Fibroblast of lung (primary cell): ENCODE measurements around the gene MAP3K6. TPM values are rescaled to one million over a fixed set of nuclear protein-coding genes. Genes with fewer than 3 reads are reported as not detected.

ENCODE experiments used
- DNase-seq, 2 donors: peaks; one replicate each; pipeline versions ENCODE4 v3.0.0 to v3.0.0-alpha.2; 2010; ENCODE audit warnings: low read depth in 2 of 2
- H2AFZ ChIP-seq: 2 replicates; pipeline ENCODE4 v1.5.1; 2012; ENCODE audit warnings: low read length, control low read depth, inconsistent platforms
- H3K27ac ChIP-seq: 2 replicates; pipeline ENCODE4 v1.5.1; 2011; ENCODE audit warnings: low read length, control low read depth; ENCODE audit not compliant: insufficient read depth
- H3K27me3 ChIP-seq: 2 replicates; pipeline ENCODE4 v1.5.1; 2011; ENCODE audit warnings: mild to moderate bottlenecking, low read length; ENCODE audit not compliant: control insufficient read depth, insufficient read depth
- H3K36me3 ChIP-seq: 2 replicates; pipeline ENCODE4 v1.5.1; 2011; ENCODE audit warnings: low read length; ENCODE audit not compliant: control insufficient read depth, insufficient read depth
- H3K4me1 ChIP-seq: 2 replicates; pipeline ENCODE4 v1.5.1; 2011; ENCODE audit warnings: low read length; ENCODE audit not compliant: control insufficient read depth, insufficient read depth; ENCODE audit errors: extremely low read depth
- H3K4me2 ChIP-seq: 2 replicates; pipeline ENCODE4 v1.5.1; 2011; ENCODE audit warnings: low read length, control low read depth; ENCODE audit not compliant: insufficient read depth; ENCODE audit errors: extremely low read depth
- H3K4me3 ChIP-seq, 4 experiments: fragments of 200-600 bp in 1 of 4; sonication (generic) in 1 of 4; replicated peaks in 1 of 4; 2 replicates each; pipeline ENCODE4 v1.5.1; 2011 to 2016; ENCODE audit warnings: low read length in 4 of 4, low read depth in 3 of 4, mild to moderate bottlenecking in 3 of 4, control low read depth in 2 of 4, inconsistent platforms in 1 of 4, mixed read lengths in 1 of 4; ENCODE audit not compliant: insufficient read depth in 1 of 4; ENCODE audit errors: control extremely low read depth in 1 of 4
- H3K79me2 ChIP-seq: 2 replicates; pipeline ENCODE4 v1.5.1; 2012; ENCODE audit warnings: mild to moderate bottlenecking, low read length, inconsistent platforms; ENCODE audit not compliant: control insufficient read depth, insufficient read depth
- H3K9ac ChIP-seq: 2 replicates; pipeline ENCODE4 v1.5.1; 2011; ENCODE audit warnings: mild to moderate bottlenecking, low read length, control low read depth; ENCODE audit not compliant: insufficient read depth
- H3K9me3 ChIP-seq: 2 replicates; pipeline ENCODE4 v1.5.1; 2012; ENCODE audit warnings: low read depth, low read length; ENCODE audit not compliant: control insufficient read depth, insufficient read depth
- H4K20me1 ChIP-seq: 2 replicates; pipeline ENCODE4 v1.5.1; 2011; ENCODE audit warnings: low read length; ENCODE audit not compliant: control insufficient read depth, insufficient read depth; ENCODE audit errors: extremely low read depth
- EZH2 ChIP-seq: IDR thresholded peaks from 2 replicates; pipeline ENCODE4 v1.5.1; 2012; ENCODE audit warnings: low read length, control low read depth, mild to moderate bottlenecking; ENCODE audit errors: missing control alignments
- polyA minus RNA-seq: library from RNA; depleted of rRNA, polyadenylated mRNA; stranded (reverse); fragments of >200 nt; gene quantifications from 2 replicates; pipeline ENCODE4 v1.2.3, GENCODE V29; 2011; ENCODE audit warnings: low replicate concordance
- polyA plus RNA-seq, 2 donors: library from polyadenylated mRNA; depleted of rRNA in 1 of 2; stranded (reverse) in 1 of 2; unstranded in 1 of 2; fragments of >200 nt; gene quantifications; 2 replicates each; pipeline ENCODE4 v1.2.1, GENCODE V29; 2011 to 2012; ENCODE audit warnings: missing spikeins in 1 of 2
- total RNA-seq: library from RNA; depleted of rRNA; stranded (reverse); fragments of >200 nt; gene quantifications from 2 replicates; pipeline ENCODE4 v1.2.1, GENCODE V29; 2014
- TF ChIP-seq, protein P1 (sequence below), 2 donors: IDR thresholded peaks in 1 of 2; conservative IDR thresholded peaks in 1 of 2; 1 replicate in 1 of 2; 2 replicates in 1 of 2; pipeline ENCODE4 v1.5.1; 2011 to 2012; ENCODE audit warnings: low read length in 2 of 2, control low read depth in 1 of 2, inconsistent platforms in 1 of 2, low read depth in 1 of 2, mild to moderate bottlenecking in 1 of 2

The MAP3K6 gene, protein sequence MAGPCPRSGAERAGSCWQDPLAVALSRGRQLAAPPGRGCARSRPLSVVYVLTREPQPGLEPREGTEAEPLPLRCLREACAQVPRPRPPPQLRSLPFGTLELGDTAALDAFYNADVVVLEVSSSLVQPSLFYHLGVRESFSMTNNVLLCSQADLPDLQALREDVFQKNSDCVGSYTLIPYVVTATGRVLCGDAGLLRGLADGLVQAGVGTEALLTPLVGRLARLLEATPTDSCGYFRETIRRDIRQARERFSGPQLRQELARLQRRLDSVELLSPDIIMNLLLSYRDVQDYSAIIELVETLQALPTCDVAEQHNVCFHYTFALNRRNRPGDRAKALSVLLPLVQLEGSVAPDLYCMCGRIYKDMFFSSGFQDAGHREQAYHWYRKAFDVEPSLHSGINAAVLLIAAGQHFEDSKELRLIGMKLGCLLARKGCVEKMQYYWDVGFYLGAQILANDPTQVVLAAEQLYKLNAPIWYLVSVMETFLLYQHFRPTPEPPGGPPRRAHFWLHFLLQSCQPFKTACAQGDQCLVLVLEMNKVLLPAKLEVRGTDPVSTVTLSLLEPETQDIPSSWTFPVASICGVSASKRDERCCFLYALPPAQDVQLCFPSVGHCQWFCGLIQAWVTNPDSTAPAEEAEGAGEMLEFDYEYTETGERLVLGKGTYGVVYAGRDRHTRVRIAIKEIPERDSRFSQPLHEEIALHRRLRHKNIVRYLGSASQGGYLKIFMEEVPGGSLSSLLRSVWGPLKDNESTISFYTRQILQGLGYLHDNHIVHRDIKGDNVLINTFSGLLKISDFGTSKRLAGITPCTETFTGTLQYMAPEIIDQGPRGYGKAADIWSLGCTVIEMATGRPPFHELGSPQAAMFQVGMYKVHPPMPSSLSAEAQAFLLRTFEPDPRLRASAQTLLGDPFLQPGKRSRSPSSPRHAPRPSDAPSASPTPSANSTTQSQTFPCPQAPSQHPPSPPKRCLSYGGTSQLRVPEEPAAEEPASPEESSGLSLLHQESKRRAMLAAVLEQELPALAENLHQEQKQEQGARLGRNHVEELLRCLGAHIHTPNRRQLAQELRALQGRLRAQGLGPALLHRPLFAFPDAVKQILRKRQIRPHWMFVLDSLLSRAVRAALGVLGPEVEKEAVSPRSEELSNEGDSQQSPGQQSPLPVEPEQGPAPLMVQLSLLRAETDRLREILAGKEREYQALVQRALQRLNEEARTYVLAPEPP (N-terminal part only)
- total RNA-seq (8.3 and 12.1 TPM in 2 replicates), polyA plus RNA-seq (9.0 and 11.5 TPM in 2 replicates), polyA minus RNA-seq (31.1 and 43.4 TPM in 2 replicates)
- polyA plus RNA-seq (2012): 25.2 and 36.2 TPM in 2 replicates

GRCh38 chr1:27366411-27367159 lies at the start of gene MAP3K6:
TSS of gene MAP3K6 (minus strand) at chr1:27366961. CDS start at chr1:27366597, 364 bp downstream.
- peak; percentile 73 to 76 for DNase-seq
- TF ChIP-seq, protein P1, sequence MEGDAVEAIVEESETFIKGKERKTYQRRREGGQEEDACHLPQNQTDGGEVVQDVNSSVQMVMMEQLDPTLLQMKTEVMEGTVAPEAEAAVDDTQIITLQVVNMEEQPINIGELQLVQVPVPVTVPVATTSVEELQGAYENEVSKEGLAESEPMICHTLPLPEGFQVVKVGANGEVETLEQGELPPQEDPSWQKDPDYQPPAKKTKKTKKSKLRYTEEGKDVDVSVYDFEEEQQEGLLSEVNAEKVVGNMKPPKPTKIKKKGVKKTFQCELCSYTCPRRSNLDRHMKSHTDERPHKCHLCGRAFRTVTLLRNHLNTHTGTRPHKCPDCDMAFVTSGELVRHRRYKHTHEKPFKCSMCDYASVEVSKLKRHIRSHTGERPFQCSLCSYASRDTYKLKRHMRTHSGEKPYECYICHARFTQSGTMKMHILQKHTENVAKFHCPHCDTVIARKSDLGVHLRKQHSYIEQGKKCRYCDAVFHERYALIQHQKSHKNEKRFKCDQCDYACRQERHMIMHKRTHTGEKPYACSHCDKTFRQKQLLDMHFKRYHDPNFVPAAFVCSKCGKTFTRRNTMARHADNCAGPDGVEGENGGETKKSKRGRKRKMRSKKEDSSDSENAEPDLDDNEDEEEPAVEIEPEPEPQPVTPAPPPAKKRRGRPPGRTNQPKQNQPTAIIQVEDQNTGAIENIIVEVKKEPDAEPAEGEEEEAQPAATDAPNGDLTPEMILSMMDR (conservative IDR thresholded peaks at IDR 0.05 in 1 of 2, IDR thresholded peaks at IDR 0.05 in 1 of 2; ENCODE audit: low read depth in 1 of 2, low read length in 2 of 2): peak in 1 of 2 donors; percentile 0
- TF ChIP-seq EZH2: no peak
- peaks cover 10% of the 10 kb centered on the region for H3K79me2 ChIP-seq
- peak within 1 kb of the TSS; percentile 83 for H2AFZ ChIP-seq
- no peaks in the 10 kb centered on the region for H4K20me1 ChIP-seq
- H3K4me1 ChIP-seq: peaks cover 11% of the 10 kb centered on the region
- peak within 1 kb of the TSS; percentile 80 for H3K4me2 ChIP-seq
- H3K27ac ChIP-seq: peak within 1 kb of the TSS; percentile 92
- H3K36me3 ChIP-seq: peaks cover 16% of the 10 kb centered on the region
- H3K9me3 ChIP-seq: no peaks in the 10 kb centered on the region
- H3K9ac ChIP-seq: peak within 1 kb of the TSS; percentile 89
- peak within 1 kb of the TSS; percentile 73 to 88 (median 80) for H3K4me3 ChIP-seq
- H3K27me3 ChIP-seq: no peaks in the 10 kb centered on the region

- no peak overlapping the region for H3K4me3 ChIP-seq
- H3K27ac ChIP-seq: no peak overlapping the region
- H4K20me1 ChIP-seq: no peaks in the 10 kb centered on the region
- no peak overlapping the region for H3K9ac ChIP-seq
- peaks cover 11% of the 10 kb centered on the region for H3K36me3 ChIP-seq
- H3K4me2 ChIP-seq: no peak overlapping the region
- H3K27me3 ChIP-seq: no peaks in the 10 kb centered on the region
- H3K9me3 ChIP-seq: no peaks in the 10 kb centered on the region
- TF ChIP-seq EZH2: no peak
- TF ChIP-seq, protein P1 (conservative IDR thresholded peaks at IDR 0.05 in 1 of 2, IDR thresholded peaks at IDR 0.05 in 1 of 2; ENCODE audit: low read depth in 1 of 2, low read length in 2 of 2): no peak
- peaks cover 11% of the 10 kb centered on the region for H3K4me1 ChIP-seq
- no peaks in the 10 kb centered on the region for H3K79me2 ChIP-seq
- DNase-seq: no peak
- no peak overlapping the region for H2AFZ ChIP-seq
These were observed 47.3 kb upstream of the MAP3K6 start for GRCh38 chr1:27414091-27414490.
